Vagina (tissue), 2 donors: ENCODE results near the gene GCNT3. TPM values are rescaled to one million over a fixed set of nuclear protein-coding genes. Genes with fewer than 3 reads are reported as not detected.

ENCODE experiments used
- DNase-seq, 2 donors: peaks; one replicate each; pipeline ENCODE4 v3.0.0-alpha.2; 2017; ENCODE audit errors: extremely low spot score in 2 of 2
- H3K27ac ChIP-seq: fragments of 200-600 bp; sonication (generic); one replicate; pipeline ENCODE4 v1.5.1; 2019
- H3K27me3 ChIP-seq: fragments of 200-600 bp; sonication (generic); one replicate; pipeline ENCODE4 v1.5.1; 2019
- H3K36me3 ChIP-seq, 2 donors: fragments of 200-600 bp; sonication (generic); one replicate each; pipeline ENCODE4 v1.5.1; 2017 to 2019
- H3K4me1 ChIP-seq: fragments of 200-600 bp; sonication (generic); one replicate; pipeline ENCODE4 v1.5.1; 2019
- H3K4me3 ChIP-seq, 2 donors: fragments of 200-600 bp; sonication (generic); 1 replicate in 1 of 2; 2 replicates in 1 of 2; pipeline ENCODE4 v1.5.1; 2016 to 2019
- H3K9me3 ChIP-seq: fragments of 200-600 bp; sonication (generic); one replicate; pipeline ENCODE4 v1.5.1; 2019
- POLR2A ChIP-seq, 2 donors: fragments of 450-650 bp; IDR thresholded peaks; one replicate each; pipeline ENCODE4 v1.6.1; 2017; ENCODE audit warnings: antibody characterized with exemption in 2 of 2, mild to moderate bottlenecking in 2 of 2, moderate library complexity in 2 of 2
- POLR2AphosphoS5 ChIP-seq, 2 donors: sonication (generic); formaldehyde crosslinking; IDR thresholded peaks; one replicate each; pipeline ENCODE4 v1.9.0; 2017; ENCODE audit warnings: antibody characterized with exemption in 2 of 2, mild to moderate bottlenecking in 2 of 2, low read depth in 1 of 2; ENCODE audit not compliant: insufficient read depth in 1 of 2
- intact Hi-C: fragments of 100-400 bp; cut with DNase I; formaldehyde crosslinking; loops from one replicate; pipeline ENCODE4 v1.15.1; 2023
- total RNA-seq: library from RNA; depleted of rRNA; stranded (reverse); fragments of >200 nt; gene quantifications from one replicate; pipeline ENCODE4 v1.2.3, GENCODE V29; 2016
- TF ChIP-seq, protein P1 (sequence below), 3 experiments: fragments of 450-650 bp in 2 of 3; fragments of 200-600 bp in 1 of 3; sonication (generic) in 1 of 3; IDR thresholded peaks; one replicate each; pipeline ENCODE4 v1.5.1; 2017 to 2019; ENCODE audit warnings: antibody characterized with exemption in 3 of 3, mild to moderate bottlenecking in 2 of 3, moderate library complexity in 2 of 3

GCNT3 gene
- total RNA-seq, 1 donor from 2014 or later: 1.5 TPM

DNA sequence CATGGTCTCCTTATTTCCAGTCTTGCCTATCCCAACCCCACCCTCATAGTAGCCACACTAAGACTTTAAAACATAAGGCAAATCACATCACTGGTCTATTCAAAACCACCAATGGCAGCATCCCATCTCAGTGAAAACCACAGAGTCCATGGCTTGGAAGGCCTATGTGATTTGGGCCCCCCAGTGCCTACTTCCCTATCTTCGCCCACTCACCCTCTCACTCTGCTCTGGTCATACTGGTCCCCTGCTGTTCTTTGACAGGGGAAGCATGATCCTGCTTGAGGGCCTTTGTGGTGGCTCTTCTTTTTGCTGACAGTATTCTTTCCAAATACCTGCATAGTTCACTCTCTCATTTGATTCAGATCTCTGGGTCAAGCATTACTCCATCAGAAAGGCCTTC, 42.5 kb downstream of the GCNT3 start:
- Histone ChIP-seq H3K27me3 (no peaks in the 10 kb centered on the region), H3K4me3 (no peak overlapping the region), H3K4me1 (peaks cover 31% of the 10 kb centered on the region), H3K27ac (no peak overlapping the region), H3K9me3 (no peaks in the 10 kb centered on the region), H3K36me3 (peaks cover 0 to 20% of the 10 kb centered on the region in 2 donors)
- TF ChIP-seq, protein P1, sequence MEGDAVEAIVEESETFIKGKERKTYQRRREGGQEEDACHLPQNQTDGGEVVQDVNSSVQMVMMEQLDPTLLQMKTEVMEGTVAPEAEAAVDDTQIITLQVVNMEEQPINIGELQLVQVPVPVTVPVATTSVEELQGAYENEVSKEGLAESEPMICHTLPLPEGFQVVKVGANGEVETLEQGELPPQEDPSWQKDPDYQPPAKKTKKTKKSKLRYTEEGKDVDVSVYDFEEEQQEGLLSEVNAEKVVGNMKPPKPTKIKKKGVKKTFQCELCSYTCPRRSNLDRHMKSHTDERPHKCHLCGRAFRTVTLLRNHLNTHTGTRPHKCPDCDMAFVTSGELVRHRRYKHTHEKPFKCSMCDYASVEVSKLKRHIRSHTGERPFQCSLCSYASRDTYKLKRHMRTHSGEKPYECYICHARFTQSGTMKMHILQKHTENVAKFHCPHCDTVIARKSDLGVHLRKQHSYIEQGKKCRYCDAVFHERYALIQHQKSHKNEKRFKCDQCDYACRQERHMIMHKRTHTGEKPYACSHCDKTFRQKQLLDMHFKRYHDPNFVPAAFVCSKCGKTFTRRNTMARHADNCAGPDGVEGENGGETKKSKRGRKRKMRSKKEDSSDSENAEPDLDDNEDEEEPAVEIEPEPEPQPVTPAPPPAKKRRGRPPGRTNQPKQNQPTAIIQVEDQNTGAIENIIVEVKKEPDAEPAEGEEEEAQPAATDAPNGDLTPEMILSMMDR (IDR thresholded peaks at IDR 0.05): no peak
- no peak for TF ChIP-seq POLR2AphosphoS5 (IDR thresholded peaks at IDR 0.05; ENCODE audit: insufficient read depth in 1 of 2, low read depth in 1 of 2)
- no peak for TF ChIP-seq POLR2A (IDR thresholded peaks at IDR 0.05)
- intact Hi-C loops: no loop called here
- DNase-seq: no peak

DNA sequence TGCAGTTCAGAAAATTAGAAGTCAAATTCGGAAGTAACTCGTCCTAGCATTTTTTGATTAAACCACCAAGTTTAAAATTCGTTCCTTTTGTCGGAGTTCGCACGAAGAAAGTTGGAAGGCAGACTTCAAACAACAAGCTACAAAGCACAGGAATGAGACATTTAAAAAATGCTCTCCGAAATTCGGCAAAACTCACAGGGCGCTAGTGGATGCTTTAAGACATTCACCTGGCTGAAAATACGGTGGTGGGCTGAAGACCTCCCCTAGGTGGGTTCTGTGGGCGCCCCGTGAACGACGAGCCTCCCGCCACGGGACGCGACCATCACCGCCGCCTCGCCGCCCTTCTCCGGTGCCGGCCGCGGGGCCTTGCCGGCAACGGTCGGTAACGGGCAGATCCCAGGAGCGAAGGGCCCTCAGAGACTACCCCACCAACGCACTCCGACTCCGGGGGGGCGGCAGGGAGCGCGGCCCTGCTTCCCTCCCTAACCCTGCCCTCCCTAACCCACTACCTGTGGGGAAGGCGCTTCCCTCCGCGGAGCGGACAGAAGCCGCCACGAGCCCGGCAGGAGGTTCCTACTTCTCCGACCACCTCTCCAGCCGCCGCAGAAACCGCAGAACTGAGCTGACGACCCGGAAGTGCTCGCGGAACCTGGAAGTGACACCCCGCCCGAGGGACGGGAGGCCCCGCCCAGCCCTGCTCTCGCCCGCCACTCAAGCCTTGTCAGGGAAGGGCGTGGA, 45.5 kb downstream of the GCNT3 start, which contains the start of gene GTF2A2:
Gene GTF2A2, minus strand, starts transcription at position 619 of the 738 bp plus-strand sequence. CDS start 5,238 bp downstream, outside the sequence.
- H3K4me1 ChIP-seq: peaks cover 34% of the 10 kb centered on the region
- intact Hi-C loops: no loop called here
- peak in 1 of 2 donors; percentile 92 for DNase-seq
- TF ChIP-seq POLR2A (IDR thresholded peaks at IDR 0.05) (peak in 1 of 2 donors; percentile 25), POLR2AphosphoS5 (IDR thresholded peaks at IDR 0.05; ENCODE audit: insufficient read depth in 1 of 2, low read depth in 1 of 2) (peak; percentile 68 to 87)
- TF ChIP-seq, protein P1 (IDR thresholded peaks at IDR 0.05): no peak
- H3K9me3 ChIP-seq: no peaks in the 10 kb centered on the region
- H3K36me3 ChIP-seq: peaks cover 0 to 16% of the 10 kb centered on the region in 2 donors
- peak within 1 kb of the TSS; percentile 90 for H3K27ac ChIP-seq
- H3K4me3 ChIP-seq: peak within 1 kb of the TSS; percentile 64 to 100
- no peaks in the 10 kb centered on the region for H3K27me3 ChIP-seq

DNA sequence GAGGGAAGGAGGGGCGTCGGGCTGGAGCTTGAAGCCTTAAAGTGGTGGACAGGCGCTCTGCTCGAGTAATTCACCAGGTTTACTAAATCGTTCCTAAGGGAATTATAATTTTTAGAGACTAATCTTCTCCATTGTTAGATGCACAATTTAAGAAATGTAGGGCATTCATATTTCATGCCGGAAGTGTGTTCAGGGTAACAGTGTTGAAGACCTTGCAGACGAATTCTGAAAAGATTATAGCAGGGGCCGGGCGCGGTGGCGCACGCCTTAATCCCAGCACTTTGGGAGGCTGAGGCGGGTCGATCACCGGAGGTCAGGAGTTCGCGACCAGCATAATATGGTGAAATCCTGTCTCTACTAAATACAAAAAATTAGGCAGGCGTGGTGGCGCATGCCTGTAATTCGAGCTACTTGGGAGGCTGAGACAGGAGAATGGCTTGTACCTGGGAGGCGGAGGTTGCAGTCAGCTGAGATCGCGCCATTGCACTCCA, 46.1 kb downstream of the GCNT3 start:
- H3K27ac ChIP-seq: peak overlapping the region; percentile 90
- TF ChIP-seq POLR2A (IDR thresholded peaks at IDR 0.05) (no peak), POLR2AphosphoS5 (IDR thresholded peaks at IDR 0.05; ENCODE audit: insufficient read depth in 1 of 2, low read depth in 1 of 2) (peak in 1 of 2 donors; percentile 1)
- TF ChIP-seq, protein P1 (IDR thresholded peaks at IDR 0.05): no peak
- peaks cover 0 to 17% of the 10 kb centered on the region in 2 donors for H3K36me3 ChIP-seq
- peak overlapping the region; percentile 64 to 100 for H3K4me3 ChIP-seq
- H3K9me3 ChIP-seq: no peaks in the 10 kb centered on the region
- no peak for DNase-seq
- H3K27me3 ChIP-seq: no peaks in the 10 kb centered on the region
- intact Hi-C loops: no loop called here
- H3K4me1 ChIP-seq: peaks cover 40% of the 10 kb centered on the region

DNA sequence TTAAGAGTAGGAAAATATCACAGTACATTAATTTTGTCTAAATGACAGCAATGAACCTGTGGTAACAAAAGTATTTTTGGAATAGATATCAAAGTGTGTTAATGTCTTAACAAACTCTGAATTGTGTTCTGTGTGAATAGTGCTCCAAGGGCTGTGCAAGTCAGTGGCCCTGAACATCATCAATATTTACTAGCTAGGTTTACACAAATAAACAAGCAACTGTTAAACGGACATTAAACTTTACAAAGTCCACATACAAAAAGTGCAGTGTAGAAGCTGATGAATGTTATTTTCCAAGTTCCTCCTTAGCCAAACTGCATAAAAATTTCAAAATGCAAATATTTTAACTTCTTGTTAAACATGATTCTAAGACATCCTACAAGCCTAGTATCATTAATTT, 47.8 kb downstream of the GCNT3 start:
- intact Hi-C loops: no loop called here

DNA sequence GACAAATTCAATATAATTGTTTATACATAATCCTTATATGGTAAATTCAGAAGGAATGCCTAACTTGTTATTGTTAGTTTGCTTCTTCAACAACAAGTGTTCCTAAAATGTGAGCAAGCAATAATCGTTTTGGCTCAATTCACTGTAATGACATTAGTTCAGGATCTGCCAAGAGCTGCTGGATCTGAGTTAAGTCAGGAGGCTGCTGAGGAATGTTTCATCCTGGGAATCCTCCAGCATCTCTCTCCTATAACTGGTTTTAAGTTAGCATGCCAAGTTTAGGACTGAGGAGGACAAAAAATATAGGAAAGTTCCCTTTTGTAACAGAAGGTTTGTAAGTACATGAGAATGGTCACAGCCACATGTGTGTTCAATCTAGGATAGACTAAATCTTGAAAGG, 50.7 kb downstream of the GCNT3 start:
- no peak for TF ChIP-seq POLR2AphosphoS5 (IDR thresholded peaks at IDR 0.05; ENCODE audit: insufficient read depth in 1 of 2, low read depth in 1 of 2)
- no peaks in the 10 kb centered on the region for H3K27me3 ChIP-seq
- peaks cover 0 to 29% of the 10 kb centered on the region in 2 donors for H3K36me3 ChIP-seq
- H3K27ac ChIP-seq: no peak overlapping the region
- H3K9me3 ChIP-seq: no peaks in the 10 kb centered on the region
- H3K4me1 ChIP-seq: peaks cover 12% of the 10 kb centered on the region
- H3K4me3 ChIP-seq: no peak overlapping the region
- no peak for DNase-seq
- intact Hi-C loops: no loop called here

More for the DNA sequence above, 47.8 kb downstream of the GCNT3 start:
- no peak for TF ChIP-seq POLR2A (IDR thresholded peaks at IDR 0.05)
- no peak overlapping the region for H3K4me3 ChIP-seq
- H3K27me3 ChIP-seq: no peaks in the 10 kb centered on the region
- no peak for DNase-seq
- H3K4me1 ChIP-seq: peaks cover 38% of the 10 kb centered on the region
- H3K9me3 ChIP-seq: no peaks in the 10 kb centered on the region
- peaks cover 0 to 17% of the 10 kb centered on the region in 2 donors for H3K36me3 ChIP-seq
- H3K27ac ChIP-seq: no peak overlapping the region

DNA sequence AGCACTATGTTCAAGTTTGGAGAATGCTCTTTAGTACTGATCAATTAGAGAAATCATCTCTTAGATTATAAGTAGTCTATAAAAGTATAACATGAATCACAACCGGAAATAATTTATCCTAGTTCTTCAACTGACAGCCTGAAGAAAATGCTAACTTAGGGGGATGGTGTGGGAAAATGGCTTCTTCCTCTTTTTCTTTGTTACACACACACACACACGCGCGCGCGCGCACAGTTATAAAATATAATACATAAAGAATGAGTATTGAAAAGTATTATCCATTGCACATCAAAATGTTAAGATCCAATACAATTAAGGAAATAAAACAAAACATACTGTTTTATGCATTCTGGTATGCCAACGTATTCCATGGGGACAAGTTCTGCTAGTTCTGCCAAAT, 57.0 kb downstream of the GCNT3 start:
- H3K4me1 ChIP-seq: no peaks in the 10 kb centered on the region
- intact Hi-C loops: no loop called here
- H3K9me3 ChIP-seq: no peaks in the 10 kb centered on the region
- peaks cover 0 to 66% of the 10 kb centered on the region in 2 donors for H3K36me3 ChIP-seq
- DNase-seq: no peak
- H3K27me3 ChIP-seq: no peaks in the 10 kb centered on the region
- TF ChIP-seq POLR2AphosphoS5 (IDR thresholded peaks at IDR 0.05; ENCODE audit: insufficient read depth in 1 of 2, low read depth in 1 of 2) (no peak), POLR2A (IDR thresholded peaks at IDR 0.05) (no peak)
- TF ChIP-seq, protein P1 (IDR thresholded peaks at IDR 0.05): no peak
- no peak overlapping the region for H3K27ac ChIP-seq
- H3K4me3 ChIP-seq: no peak overlapping the region
